ENCODE measurements around the gene SLC25A38.
"Not testable (repeated sequence)": the region's sequence is repeated elsewhere in the genome, so short reads cannot be mapped to it uniquely, and the experiment has no call there.

SLC25A38 gene

DNA sequence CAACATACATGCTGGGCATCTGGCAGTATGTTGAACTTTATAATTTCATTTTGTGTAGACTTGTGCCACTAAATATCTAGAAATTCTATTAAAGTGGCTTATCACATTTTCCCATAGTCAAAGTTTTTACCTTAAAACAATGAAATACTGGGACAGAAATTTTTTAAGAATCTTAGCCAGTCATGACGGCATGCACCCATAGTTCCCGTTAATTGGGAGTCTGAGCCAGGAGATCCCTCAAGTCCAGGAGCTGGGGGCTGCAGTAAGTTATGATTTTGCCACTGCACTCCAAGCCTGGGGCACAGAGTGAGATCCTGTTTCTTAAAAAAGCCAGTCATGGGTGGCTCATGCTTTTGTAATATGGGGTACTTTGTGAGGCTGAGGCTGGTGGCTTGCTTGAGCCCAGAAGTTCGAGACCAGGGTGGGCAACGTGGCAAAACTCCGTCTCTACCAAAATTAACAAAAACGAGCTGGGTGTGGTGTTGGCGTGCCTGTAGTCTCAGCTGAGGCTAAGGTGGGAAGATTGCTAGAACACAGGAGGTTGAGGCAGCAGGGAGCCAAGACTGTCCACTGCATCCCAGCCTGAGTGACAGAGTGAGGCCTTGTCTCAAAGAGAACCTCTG, 26.5 kb downstream of the SLC25A38 start:
- Histone ChIP-seq H3K27me3 (ENCODE audit: low read depth, low read length) (no peaks in the 10 kb centered on the region), H3K9me3 (ENCODE audit: control insufficient read depth in 1 of 2, low read length in 2 of 2) (no peaks in the 10 kb centered on the region), H3K36me3 (ENCODE audit: control insufficient read depth in 1 of 2, insufficient read depth in 2 of 2, low read length in 2 of 2) (peaks cover 41 to 53% of the 10 kb centered on the region in 2 donors), H3K4me1 (ENCODE audit: control insufficient read depth in 1 of 2, insufficient read depth in 2 of 2, low read length in 2 of 2) (peaks cover 8 to 26% of the 10 kb centered on the region in 2 donors), H3K27ac (ENCODE audit: low read length) (no peak overlapping the region), H3K4me3 (ENCODE audit: low read depth in 1 of 2, low read length in 2 of 2) (no peak overlapping the region)

DNA sequence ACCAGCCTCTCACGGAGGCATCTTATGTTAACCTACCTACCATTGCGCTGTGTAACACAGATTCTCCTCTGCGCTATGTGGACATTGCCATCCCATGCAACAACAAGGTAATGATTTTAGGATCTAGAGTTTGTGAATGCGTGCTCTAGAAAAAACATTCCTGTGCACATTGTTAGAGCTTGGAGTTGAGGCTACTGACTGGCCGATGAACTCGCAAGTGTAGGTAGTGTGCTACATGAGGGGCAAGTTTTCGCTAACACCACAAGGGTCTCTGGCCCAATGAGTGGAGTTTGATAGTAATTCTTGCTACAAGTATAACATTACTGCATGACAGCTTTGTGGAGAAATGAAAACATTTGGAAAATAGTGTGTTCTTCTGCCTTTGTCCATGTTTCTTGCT, 27.7 kb downstream of the SLC25A38 start:
- H3K9me3 ChIP-seq (ENCODE audit: control insufficient read depth in 1 of 2, low read length in 2 of 2): no peaks in the 10 kb centered on the region
- no peaks in the 10 kb centered on the region for H3K27me3 ChIP-seq (ENCODE audit: low read depth, low read length)
- no peak overlapping the region for H3K4me3 ChIP-seq (ENCODE audit: low read depth in 1 of 2, low read length in 2 of 2)
- peaks cover 41 to 55% of the 10 kb centered on the region in 2 donors for H3K36me3 ChIP-seq (ENCODE audit: control insufficient read depth in 1 of 2, insufficient read depth in 2 of 2, low read length in 2 of 2)
- H3K27ac ChIP-seq (ENCODE audit: low read length): no peak overlapping the region
- peaks cover 8 to 26% of the 10 kb centered on the region in 2 donors for H3K4me1 ChIP-seq (ENCODE audit: control insufficient read depth in 1 of 2, insufficient read depth in 2 of 2, low read length in 2 of 2)

GRCh38 chr3:39412668-39413260, 29.6 kb downstream of the SLC25A38 start:
- no peak overlapping the region for H3K4me3 ChIP-seq (ENCODE audit: low read depth in 1 of 2, low read length in 2 of 2)
- no peaks in the 10 kb centered on the region for H3K27me3 ChIP-seq (ENCODE audit: low read depth, low read length)
- H3K9me3 ChIP-seq (ENCODE audit: control insufficient read depth in 1 of 2, low read length in 2 of 2): no peaks in the 10 kb centered on the region
- H3K27ac ChIP-seq (ENCODE audit: low read length): no peak overlapping the region
- peaks cover 7 to 20% of the 10 kb centered on the region in 2 donors for H3K4me1 ChIP-seq (ENCODE audit: control insufficient read depth in 1 of 2, insufficient read depth in 2 of 2, low read length in 2 of 2)
- peaks cover 40 to 55% of the 10 kb centered on the region in 2 donors for H3K36me3 ChIP-seq (ENCODE audit: control insufficient read depth in 1 of 2, insufficient read depth in 2 of 2, low read length in 2 of 2)

- Histone ChIP-seq H3K9me3 (ENCODE audit: control insufficient read depth in 1 of 2, low read length in 2 of 2) (no peaks in the 10 kb centered on the region), H3K27ac (ENCODE audit: low read length) (no peak overlapping the region), H3K4me1 (ENCODE audit: control insufficient read depth in 1 of 2, insufficient read depth in 2 of 2, low read length in 2 of 2) (peaks cover 0 to 12% of the 10 kb centered on the region in 2 donors), H3K4me3 (ENCODE audit: low read depth in 1 of 2, low read length in 2 of 2) (no peak overlapping the region), H3K36me3 (ENCODE audit: control insufficient read depth in 1 of 2, insufficient read depth in 2 of 2, low read length in 2 of 2) (peaks cover 32 to 55% of the 10 kb centered on the region in 2 donors), H3K27me3 (ENCODE audit: low read depth, low read length) (no peaks in the 10 kb centered on the region)
Measured at GRCh38 chr3:39413691-39414420, 30.7 kb downstream of the SLC25A38 start.

DNA sequence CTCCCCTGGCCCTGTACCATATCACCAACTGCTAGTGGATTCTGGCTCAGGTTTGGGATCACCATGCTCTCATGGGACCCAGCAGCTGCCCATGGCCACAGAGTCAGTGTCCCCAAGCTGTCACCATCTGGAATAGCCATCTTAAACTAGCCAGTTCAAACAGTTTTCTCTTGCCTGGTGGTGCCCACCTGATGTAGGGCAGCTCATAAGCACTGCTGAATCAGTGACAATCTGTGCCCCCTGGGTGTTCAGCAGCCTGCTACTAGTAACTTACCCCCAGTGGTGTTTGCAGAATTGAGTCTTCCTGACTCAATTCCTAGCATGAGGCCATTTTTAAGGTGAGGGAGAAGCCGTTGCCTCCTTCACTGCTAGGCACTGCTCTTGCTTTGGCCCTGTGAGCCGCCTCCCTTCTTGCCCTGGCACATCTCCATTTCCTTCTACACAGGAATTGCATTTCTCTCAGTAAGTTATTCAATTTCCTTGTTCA, 31.3 kb downstream of the SLC25A38 start:
- Histone ChIP-seq H3K9me3 (ENCODE audit: control insufficient read depth in 1 of 2, low read length in 2 of 2) (no peaks in the 10 kb centered on the region), H3K36me3 (ENCODE audit: control insufficient read depth in 1 of 2, insufficient read depth in 2 of 2, low read length in 2 of 2) (peaks cover 32 to 52% of the 10 kb centered on the region in 2 donors), H3K27me3 (ENCODE audit: low read depth, low read length) (no peaks in the 10 kb centered on the region), H3K4me3 (ENCODE audit: low read depth in 1 of 2, low read length in 2 of 2) (no peak overlapping the region), H3K4me1 (ENCODE audit: control insufficient read depth in 1 of 2, insufficient read depth in 2 of 2, low read length in 2 of 2) (peaks cover 0 to 9% of the 10 kb centered on the region in 2 donors), H3K27ac (ENCODE audit: low read length) (no peak overlapping the region)

- H3K27me3 ChIP-seq (ENCODE audit: low read depth, low read length); H3K4me3 ChIP-seq (ENCODE audit: low read depth in 1 of 2, low read length in 2 of 2); H3K9me3 ChIP-seq (ENCODE audit: control insufficient read depth in 1 of 2, low read length in 2 of 2); H3K27ac ChIP-seq (ENCODE audit: low read length); H3K4me1 ChIP-seq (ENCODE audit: control insufficient read depth in 1 of 2, insufficient read depth in 2 of 2, low read length in 2 of 2): not testable (repeated sequence)
- peaks cover 25 to 45% of the 10 kb centered on the region in 2 donors for H3K36me3 ChIP-seq (ENCODE audit: control insufficient read depth in 1 of 2, insufficient read depth in 2 of 2, low read length in 2 of 2)
Measured at GRCh38 chr3:39415302-39415701, 32.1 kb downstream of the SLC25A38 start.

- H3K4me1 ChIP-seq (ENCODE audit: control insufficient read depth in 1 of 2, insufficient read depth in 2 of 2, low read length in 2 of 2): no peaks in the 10 kb centered on the region
- H3K4me3 ChIP-seq (ENCODE audit: low read depth in 1 of 2, low read length in 2 of 2): no peak overlapping the region
- no peaks in the 10 kb centered on the region for H3K27me3 ChIP-seq (ENCODE audit: low read depth, low read length)
- H3K36me3 ChIP-seq (ENCODE audit: control insufficient read depth in 1 of 2, insufficient read depth in 2 of 2, low read length in 2 of 2): peaks cover 21 to 39% of the 10 kb centered on the region in 2 donors
- no peak overlapping the region for H3K27ac ChIP-seq (ENCODE audit: low read length)
- no peaks in the 10 kb centered on the region for H3K9me3 ChIP-seq (ENCODE audit: control insufficient read depth in 1 of 2, low read length in 2 of 2)
Measured at GRCh38 chr3:39415983-39416382, 32.8 kb downstream of the SLC25A38 start.

DNA sequence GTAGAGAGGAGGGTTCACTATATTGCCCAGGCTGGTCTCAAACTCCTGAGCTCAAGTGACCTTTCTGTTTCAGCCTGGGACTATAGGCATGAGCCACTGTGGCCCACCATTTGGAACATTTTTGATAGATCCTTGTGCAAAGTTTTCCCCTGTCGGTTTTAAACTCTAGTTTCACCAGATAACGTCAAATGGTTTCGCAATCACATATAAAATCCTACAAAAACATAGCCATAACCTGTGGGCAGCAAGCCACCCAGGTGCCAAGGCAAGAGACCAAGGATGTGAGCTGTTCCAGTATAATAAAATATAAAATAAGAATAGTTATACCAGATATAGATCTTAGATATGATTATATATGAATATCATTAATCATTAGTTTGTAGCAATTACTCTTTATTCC, 33.8 kb downstream of the SLC25A38 start:
- not testable (repeated sequence) for H3K4me1 ChIP-seq (ENCODE audit: control insufficient read depth in 1 of 2, insufficient read depth in 2 of 2, low read length in 2 of 2); H3K27me3 ChIP-seq (ENCODE audit: low read depth, low read length); H3K27ac ChIP-seq (ENCODE audit: low read length); H3K9me3 ChIP-seq (ENCODE audit: control insufficient read depth in 1 of 2, low read length in 2 of 2); H3K4me3 ChIP-seq (ENCODE audit: low read depth in 1 of 2, low read length in 2 of 2)
- peaks cover 11 to 28% of the 10 kb centered on the region in 2 donors for H3K36me3 ChIP-seq (ENCODE audit: control insufficient read depth in 1 of 2, insufficient read depth in 2 of 2, low read length in 2 of 2)

GRCh38 chr3:39418556-39419225, 35.5 kb downstream of the SLC25A38 start:
- H3K27me3 ChIP-seq (ENCODE audit: low read depth, low read length); H3K27ac ChIP-seq (ENCODE audit: low read length); H3K4me3 ChIP-seq (ENCODE audit: low read depth in 1 of 2, low read length in 2 of 2); H3K4me1 ChIP-seq (ENCODE audit: control insufficient read depth in 1 of 2, insufficient read depth in 2 of 2, low read length in 2 of 2); H3K9me3 ChIP-seq (ENCODE audit: control insufficient read depth in 1 of 2, low read length in 2 of 2): not testable (repeated sequence)
- peaks cover 0 to 12% of the 10 kb centered on the region in 2 donors for H3K36me3 ChIP-seq (ENCODE audit: control insufficient read depth in 1 of 2, insufficient read depth in 2 of 2, low read length in 2 of 2)

DNA sequence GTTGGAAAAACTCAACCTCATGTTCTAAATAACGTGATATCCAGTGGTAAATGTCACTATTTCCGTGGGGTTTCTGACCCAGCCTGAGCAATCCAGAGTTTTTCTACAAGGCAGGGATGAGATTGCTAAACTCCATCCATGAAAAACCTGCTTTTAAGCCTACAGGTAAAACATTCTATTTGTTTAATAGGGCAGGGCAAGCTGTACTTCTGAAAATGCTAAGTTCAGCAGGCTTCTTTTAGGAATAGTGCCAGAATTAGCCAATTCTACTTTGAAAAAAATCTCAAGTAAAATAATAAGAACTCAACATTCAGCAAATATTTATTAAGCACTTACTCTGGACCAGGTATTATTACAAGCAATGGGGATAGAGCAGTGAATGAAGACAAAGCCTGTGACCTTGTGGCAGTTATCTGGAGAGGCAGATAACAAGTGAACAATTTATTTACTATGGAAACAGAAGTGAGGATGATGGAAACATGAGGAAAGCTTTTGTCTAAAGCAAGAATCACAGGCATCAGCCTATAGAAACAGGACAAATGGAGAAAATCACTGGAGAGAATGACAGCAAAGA, 36.7 kb downstream of the SLC25A38 start:
- Histone ChIP-seq H3K27me3 (ENCODE audit: low read depth, low read length) (no peaks in the 10 kb centered on the region), H3K4me1 (ENCODE audit: control insufficient read depth in 1 of 2, insufficient read depth in 2 of 2, low read length in 2 of 2) (no peaks in the 10 kb centered on the region), H3K36me3 (ENCODE audit: control insufficient read depth in 1 of 2, insufficient read depth in 2 of 2, low read length in 2 of 2) (peaks cover 0 to under 1% of the 10 kb centered on the region in 2 donors), H3K9me3 (ENCODE audit: control insufficient read depth in 1 of 2, low read length in 2 of 2) (no peaks in the 10 kb centered on the region), H3K4me3 (ENCODE audit: low read depth in 1 of 2, low read length in 2 of 2) (no peak overlapping the region), H3K27ac (ENCODE audit: low read length) (no peak overlapping the region)

- Histone ChIP-seq H3K9me3 (ENCODE audit: control insufficient read depth in 1 of 2, low read length in 2 of 2) (no peaks in the 10 kb centered on the region), H3K36me3 (ENCODE audit: control insufficient read depth in 1 of 2, insufficient read depth in 2 of 2, low read length in 2 of 2) (no peaks in the 10 kb centered on the region), H3K27ac (ENCODE audit: low read length) (no peak overlapping the region), H3K4me1 (ENCODE audit: control insufficient read depth in 1 of 2, insufficient read depth in 2 of 2, low read length in 2 of 2) (no peaks in the 10 kb centered on the region), H3K4me3 (ENCODE audit: low read depth in 1 of 2, low read length in 2 of 2) (no peak overlapping the region), H3K27me3 (ENCODE audit: low read depth, low read length) (no peaks in the 10 kb centered on the region)
Measured at GRCh38 chr3:39420543-39420942, 37.4 kb downstream of the SLC25A38 start.
